NCI-H2029 (cell line): Measurements from ENCODE around the gene TMC4.

ENCODE experiments used
- DNase-seq: peaks from one replicate; lab custom pipeline; 2025; lab: John Stamatoyannopoulos, UW

Gene TMC4

GRCh38 chr19:54154603-54155345 lies 18.2 kb downstream of the TMC4 start:
- no peak for DNase-seq

GRCh38 chr19:54153731-54154326 lies 19.1 kb downstream of the TMC4 start:
- no peak for DNase-seq

- no peak for DNase-seq
These were observed 20.0 kb downstream of the TMC4 start for GRCh38 chr19:54152878-54153524.

GRCh38 chr19:54152267-54152666 lies 20.7 kb downstream of the TMC4 start:
- no peak for DNase-seq

GRCh38 chr19:54151362-54152035 lies 21.5 kb downstream of the TMC4 start:
- no peak for DNase-seq

- DNase-seq, result no peak
These were observed 23.7 kb downstream of the TMC4 start for GRCh38 chr19:54149021-54149812.

- no peak for DNase-seq
These were observed 24.8 kb downstream of the TMC4 start for GRCh38 chr19:54148158-54148557.

GRCh38 chr19:54147676-54148075 lies 25.3 kb downstream of the TMC4 start:
- DNase-seq, result no peak

GRCh38 chr19:54145541-54146158 lies 27.3 kb downstream of the TMC4 start:
- DNase-seq, result no peak

GRCh38 chr19:54142166-54142780 lies 30.7 kb downstream of the TMC4 start:
- no peak for DNase-seq

- no peak for DNase-seq
These were observed 31.6 kb downstream of the TMC4 start for GRCh38 chr19:54141356-54141755.

- no peak for DNase-seq
These were observed 34.3 kb downstream of the TMC4 start for GRCh38 chr19:54138489-54139256.

GRCh38 chr19:54137699-54138488 lies 35.1 kb downstream of the TMC4 start, which contains the start of gene CNOT3:
CNOT3 (plus strand) TSS chr19:54137762; CDS start chr19:54142979, 5,217 bp downstream.
- no peak for DNase-seq

GRCh38 chr19:54136864-54137698 lies 35.9 kb downstream of the TMC4 start:
- DNase-seq, result peak; percentile 100

- no peak for DNase-seq
These were observed 36.7 kb downstream of the TMC4 start for GRCh38 chr19:54136086-54136863.

- no peak for DNase-seq
These were observed 38.9 kb downstream of the TMC4 start for GRCh38 chr19:54133957-54134590.
